Suprapubic skin (tissue), 4 donors: ENCODE results near the gene UCK2. TPM values are rescaled to one million over a fixed set of nuclear protein-coding genes. Genes with fewer than 3 reads are reported as not detected.

Experiments used
- DNase-seq, 2 donors: peaks; one replicate each; pipeline ENCODE4 v3.0.0-alpha.2; 2019; ENCODE audit warnings: low spot score in 2 of 2
- H3K27ac ChIP-seq: fragments of 200-600 bp; sonication (generic); one replicate; pipeline ENCODE4 v1.5.1; 2019
- H3K27me3 ChIP-seq: fragments of 200-600 bp; sonication (generic); one replicate; pipeline ENCODE4 v1.5.1; 2019
- H3K36me3 ChIP-seq: fragments of 200-600 bp; sonication (generic); one replicate; pipeline ENCODE4 v1.5.1; 2019
- H3K4me1 ChIP-seq: fragments of 200-600 bp; sonication (generic); one replicate; pipeline ENCODE4 v1.5.1; 2019
- H3K4me3 ChIP-seq: fragments of 200-600 bp; sonication (generic); one replicate; pipeline ENCODE4 v1.5.1; 2019; ENCODE audit warnings: mild to moderate bottlenecking
- H3K9me3 ChIP-seq: fragments of 200-600 bp; sonication (generic); one replicate; pipeline ENCODE4 v1.5.1; 2019
- CTCF ChIP-seq, 2 donors: fragments of 200-600 bp in 1 of 2; fragments of 450-650 bp in 1 of 2; sonication (generic) in 1 of 2; IDR thresholded peaks; one replicate each; pipeline ENCODE4 v1.5.1; 2016 to 2019; ENCODE audit warnings: antibody characterized with exemption in 2 of 2, mild to moderate bottlenecking in 1 of 2, moderate library complexity in 1 of 2
- EP300 ChIP-seq: sonication (generic); formaldehyde crosslinking; IDR thresholded peaks from one replicate; pipeline ENCODE4 v1.6.1; 2017; ENCODE audit warnings: antibody characterized with exemption
- POLR2A ChIP-seq, 2 donors: fragments of 450-650 bp; IDR thresholded peaks; one replicate each; pipeline ENCODE4 v1.6.1; 2017; ENCODE audit warnings: antibody characterized with exemption in 2 of 2, mild to moderate bottlenecking in 2 of 2, moderate library complexity in 2 of 2
- POLR2AphosphoS5 ChIP-seq, 3 donors: sonication (generic); formaldehyde crosslinking; IDR thresholded peaks; one replicate each; pipeline ENCODE4 v1.6.1; 2017; ENCODE audit warnings: antibody characterized with exemption in 3 of 3
- WGBS: methylation state at CpG from one replicate; pipeline ENCODE4 v1.1.5; 2018; 5-methylcytosine and 5-hydroxymethylcytosine counted together
- total RNA-seq, 4 donors: library from RNA; depleted of rRNA; stranded (reverse); fragments of >200 nt; gene quantifications; one replicate each; pipeline ENCODE4 v1.1.0, GENCODE V29; 2016

Gene UCK2
- total RNA-seq, 4 donors from 2014 or later, result 44.8 to 51.5 (median 45.4) TPM

DNA sequence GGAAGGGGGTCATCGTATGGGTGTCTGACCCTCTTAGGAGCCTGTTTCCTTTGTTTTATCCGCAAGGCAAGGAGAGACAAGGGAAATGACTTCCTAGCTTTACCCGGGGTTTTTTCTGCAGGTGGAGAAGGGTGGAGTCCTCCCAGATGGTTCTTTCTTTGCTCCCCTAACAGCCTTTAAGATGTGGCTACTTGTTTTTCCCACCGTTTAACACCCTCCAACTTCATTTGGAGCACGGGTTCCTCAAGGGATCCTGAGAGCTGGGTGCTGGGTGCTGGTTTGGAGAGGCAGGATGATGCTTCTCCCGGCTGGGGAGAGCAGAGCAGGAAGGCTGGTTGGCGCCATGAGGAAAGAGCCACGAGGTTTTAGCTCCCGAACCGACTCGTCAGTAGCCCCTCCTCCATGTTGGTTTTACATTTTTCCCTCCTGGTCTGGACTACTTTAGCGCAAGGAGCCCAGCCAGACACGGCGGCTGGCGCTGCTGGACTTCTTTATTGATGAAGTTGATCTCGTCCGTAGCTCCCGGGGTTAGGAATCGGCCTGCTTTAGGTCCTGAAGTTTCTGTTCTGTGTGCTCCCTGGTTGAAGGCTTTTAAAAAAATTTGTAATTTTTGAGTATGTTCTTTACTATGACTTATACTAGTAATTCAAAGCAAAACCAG is 1.4 kb downstream of the UCK2 start:
- Histone ChIP-seq H3K36me3 (no peaks in the 10 kb centered on the region), H3K9me3 (no peaks in the 10 kb centered on the region), H3K27ac (peak overlapping the region; percentile 93), H3K4me3 (peak overlapping the region; percentile 94), H3K27me3 (no peaks in the 10 kb centered on the region), H3K4me1 (peaks cover 17% of the 10 kb centered on the region)
- TF ChIP-seq POLR2AphosphoS5 (IDR thresholded peaks at IDR 0.05) (no peak), CTCF (IDR thresholded peaks at IDR 0.05) (no peak), POLR2A (IDR thresholded peaks at IDR 0.05) (no peak), EP300 (no peak)
- peak in 1 of 2 donors; percentile 64 for DNase-seq
- under 1% methylated on average over 19 of the region's 19 CpGs for WGBS

GRCh38 chr1:165829888-165830287 is 2.5 kb downstream of the UCK2 start:
- Histone ChIP-seq H3K4me1 (peaks cover 17% of the 10 kb centered on the region), H3K27me3 (no peaks in the 10 kb centered on the region), H3K4me3 (no peak overlapping the region), H3K9me3 (no peaks in the 10 kb centered on the region), H3K27ac (no peak overlapping the region), H3K36me3 (no peaks in the 10 kb centered on the region)
- DNase-seq, result no peak
- 76% methylated on average over 4 of the region's 4 CpGs for WGBS
- TF ChIP-seq POLR2A (IDR thresholded peaks at IDR 0.05), result no peak
- no peak for TF ChIP-seq CTCF (IDR thresholded peaks at IDR 0.05)
- no peak for TF ChIP-seq EP300
- TF ChIP-seq POLR2AphosphoS5 (IDR thresholded peaks at IDR 0.05), result no peak

- H3K27ac ChIP-seq, result no peak overlapping the region
- no peaks in the 10 kb centered on the region for H3K36me3 ChIP-seq
- 94% methylated on average over 3 of the region's 3 CpGs for WGBS
- H3K4me3 ChIP-seq, result no peak overlapping the region
- no peaks in the 10 kb centered on the region for H3K27me3 ChIP-seq
- TF ChIP-seq EP300 (no peak), POLR2AphosphoS5 (IDR thresholded peaks at IDR 0.05) (no peak), CTCF (IDR thresholded peaks at IDR 0.05) (no peak), POLR2A (IDR thresholded peaks at IDR 0.05) (no peak)
- H3K4me1 ChIP-seq, result peaks cover 17% of the 10 kb centered on the region
- DNase-seq, result no peak
- H3K9me3 ChIP-seq, result no peaks in the 10 kb centered on the region
Measured at GRCh38 chr1:165831146-165831545, 3.7 kb downstream of the UCK2 start.

- TF ChIP-seq POLR2A (IDR thresholded peaks at IDR 0.05), result no peak
- TF ChIP-seq CTCF (IDR thresholded peaks at IDR 0.05), result no peak
- TF ChIP-seq POLR2AphosphoS5 (IDR thresholded peaks at IDR 0.05), result no peak
- TF ChIP-seq EP300, result no peak
- WGBS, result 90% methylated on average over 9 of the region's 9 CpGs
Measured at GRCh38 chr1:165832902-165833301, 5.5 kb downstream of the UCK2 start.

GRCh38 chr1:165833358-165833757 is 5.9 kb downstream of the UCK2 start:
- 79% methylated on average over 2 of the region's 2 CpGs for WGBS
- Histone ChIP-seq H3K9me3 (no peaks in the 10 kb centered on the region), H3K27me3 (no peaks in the 10 kb centered on the region), H3K4me3 (no peak overlapping the region), H3K36me3 (no peaks in the 10 kb centered on the region), H3K4me1 (peaks cover 9% of the 10 kb centered on the region), H3K27ac (no peak overlapping the region)
- DNase-seq, result no peak
- no peak for TF ChIP-seq POLR2A (IDR thresholded peaks at IDR 0.05)
- TF ChIP-seq CTCF (IDR thresholded peaks at IDR 0.05), result no peak
- no peak for TF ChIP-seq POLR2AphosphoS5 (IDR thresholded peaks at IDR 0.05)
- TF ChIP-seq EP300, result no peak

More at GRCh38 chr1:165832902-165833301, 5.5 kb downstream of the UCK2 start:
- Histone ChIP-seq H3K27me3 (no peaks in the 10 kb centered on the region), H3K9me3 (no peaks in the 10 kb centered on the region), H3K36me3 (no peaks in the 10 kb centered on the region), H3K4me3 (no peak overlapping the region), H3K27ac (no peak overlapping the region), H3K4me1 (peaks cover 9% of the 10 kb centered on the region)
- no peak for DNase-seq
